Limb (tissue), 2 donors: ENCODE data around the gene ISX.
"Not testable (repeated sequence)": the region's sequence is repeated elsewhere in the genome, so short reads cannot be mapped to it uniquely, and the experiment has no call there.

Experiments used
- DNase-seq, 2 donors: peaks; one replicate each; pipeline ENCODE4 v3.0.0-alpha.2; 2016; ENCODE audit errors: extremely low spot score in 2 of 2

The ISX gene

GRCh38 chr22:35065796-35066218, at the start of gene ISX:
Gene ISX, plus strand, starts transcription at chr22:35066158. Its CDS starts 930 bp downstream, at chr22:35067088.
- DNase-seq: no peak

- no peak for DNase-seq
Measured at GRCh38 chr22:35016909-35017308, 49.0 kb upstream of the ISX start.

- DNase-seq: no peak
Measured at GRCh38 chr22:35018995-35019394, 47.0 kb upstream of the ISX start.

GRCh38 chr22:35020517-35020916, 45.4 kb upstream of the ISX start:
- no peak for DNase-seq

- peak in 1 of 2 donors; percentile 34 for DNase-seq
Measured at GRCh38 chr22:35021161-35021560, 44.8 kb upstream of the ISX start.

- DNase-seq: no peak
Measured at GRCh38 chr22:35022291-35022690, 43.7 kb upstream of the ISX start.

GRCh38 chr22:35023692-35024363, 42.1 kb upstream of the ISX start:
- peak; percentile 55 to 90 for DNase-seq

GRCh38 chr22:35024364-35024692, 41.6 kb upstream of the ISX start:
- DNase-seq: no peak

- DNase-seq: not testable (repeated sequence)
Measured at GRCh38 chr22:35030112-35030511, 35.8 kb upstream of the ISX start.

GRCh38 chr22:35032571-35032970, 33.4 kb upstream of the ISX start:
- DNase-seq: no peak

- no peak for DNase-seq
Measured at GRCh38 chr22:35033635-35034296, 32.2 kb upstream of the ISX start.

- no peak for DNase-seq
Measured at GRCh38 chr22:35034963-35035362, 31.0 kb upstream of the ISX start.

GRCh38 chr22:35037089-35037488, 28.9 kb upstream of the ISX start:
- DNase-seq: no peak

- DNase-seq: peak; percentile 36 to 43
Measured at GRCh38 chr22:35039625-35040024, 26.3 kb upstream of the ISX start.

- DNase-seq: peak in 1 of 2 donors; percentile 40
Measured at GRCh38 chr22:35043252-35043933, 22.6 kb upstream of the ISX start.

- no peak for DNase-seq
Measured at GRCh38 chr22:35043934-35044319, 22.0 kb upstream of the ISX start.

- no peak for DNase-seq
Measured at GRCh38 chr22:35044607-35045390, 21.2 kb upstream of the ISX start.

- DNase-seq: no peak
Measured at GRCh38 chr22:35045451-35045850, 20.5 kb upstream of the ISX start.

GRCh38 chr22:35046744-35047462, 19.1 kb upstream of the ISX start:
- DNase-seq: no peak

GRCh38 chr22:35050038-35050437, 15.9 kb upstream of the ISX start:
- DNase-seq: not testable (repeated sequence)

GRCh38 chr22:35051013-35051535, 14.9 kb upstream of the ISX start:
- DNase-seq: no peak
